ENCODE measurements around the gene MPPED1. TPM values are rescaled to one million over a fixed set of nuclear protein-coding genes. Genes with fewer than 3 reads are reported as not detected.

MPPED1 gene
- total and polyA plus RNA-seq, 2 of the 13 experiments (the other 11 are each of a cell fraction or from before 2014, with no cell fraction given) = 0.77 TPM; not detected in 1

DNA sequence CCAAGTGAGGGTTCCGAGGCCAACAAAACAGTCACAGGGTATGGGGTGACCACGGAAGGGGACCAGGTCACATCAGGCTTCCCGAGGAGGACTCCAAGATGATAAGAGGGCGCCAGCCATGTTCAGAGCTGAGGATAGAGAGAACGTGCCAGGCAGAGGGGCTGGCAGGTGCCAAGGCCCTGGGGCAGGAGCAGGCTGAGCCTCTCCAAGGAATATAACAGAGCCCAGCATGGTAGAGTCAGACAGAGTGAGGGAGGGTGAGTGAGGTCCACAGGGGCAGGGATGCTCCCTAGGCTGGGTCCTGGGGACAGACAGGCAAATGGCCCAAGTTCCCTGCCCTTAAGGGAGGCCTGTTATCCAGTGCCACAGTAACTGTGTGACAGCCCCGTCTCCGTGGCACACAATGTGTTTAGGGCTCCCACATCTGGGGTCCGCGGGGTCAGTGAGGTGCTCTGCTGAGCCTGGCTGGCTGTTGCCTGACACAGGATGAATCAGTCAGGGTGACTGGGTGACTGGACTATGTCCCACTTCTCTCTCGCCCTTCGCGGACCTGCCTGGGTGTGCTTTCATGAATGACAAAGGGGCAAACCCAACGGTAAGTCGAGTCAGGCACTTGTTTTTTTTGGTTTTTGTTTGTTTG, 105.3 kb downstream of the MPPED1 start:
- FAIRE-seq = no peak
- TF ChIP-seq KDM5A (IDR thresholded peaks at IDR 0.05; ENCODE audit: borderline replicate concordance, low read length) = no peak
- TF ChIP-seq PTBP1 (IDR thresholded peaks at IDR 0.05; ENCODE audit: low read depth, low read length, poor library complexity, severe bottlenecking) = no peak
- TF ChIP-seq JUND (CRISPR knock-in tag; IDR thresholded peaks at IDR 0.05) = no peak
- no peak for TF ChIP-seq NR2F1 (CRISPR knock-in tag; IDR thresholded peaks at IDR 0.05)
- no peak for TF ChIP-seq ZNF782 (CRISPR knock-in tag; IDR thresholded peaks at IDR 0.05; ENCODE audit: borderline replicate concordance)
- no peak for TF ChIP-seq ZNF44 (CRISPR knock-in tag; IDR thresholded peaks at IDR 0.05)
- TF ChIP-seq ZNF761 (CRISPR knock-in tag; conservative IDR thresholded peaks at IDR 0.05) = no peak
- TF ChIP-seq CCAR2 (optimal IDR thresholded peaks at IDR 0.05; ENCODE audit: low read depth, low read length) = no peak
- TF ChIP-seq ZSCAN29 (CRISPR knock-in tag; conservative IDR thresholded peaks at IDR 0.05) = no peak
- TF ChIP-seq ZNF772 (CRISPR knock-in tag; IDR thresholded peaks at IDR 0.05) = no peak
- no peak for TF ChIP-seq ZNF746 (CRISPR knock-in tag; IDR thresholded peaks at IDR 0.05)
- no peak for TF ChIP-seq NR2F2 (IDR thresholded peaks at IDR 0.05; ENCODE audit: borderline replicate concordance, low read depth)
- TF ChIP-seq TARDBP (CRISPR knock-in tag; IDR thresholded peaks at IDR 0.05) = no peak
- no peak for TF ChIP-seq KDM5B (CRISPR knock-in tag; IDR thresholded peaks at IDR 0.05; ENCODE audit: borderline replicate concordance)
- TF ChIP-seq, protein P1, sequence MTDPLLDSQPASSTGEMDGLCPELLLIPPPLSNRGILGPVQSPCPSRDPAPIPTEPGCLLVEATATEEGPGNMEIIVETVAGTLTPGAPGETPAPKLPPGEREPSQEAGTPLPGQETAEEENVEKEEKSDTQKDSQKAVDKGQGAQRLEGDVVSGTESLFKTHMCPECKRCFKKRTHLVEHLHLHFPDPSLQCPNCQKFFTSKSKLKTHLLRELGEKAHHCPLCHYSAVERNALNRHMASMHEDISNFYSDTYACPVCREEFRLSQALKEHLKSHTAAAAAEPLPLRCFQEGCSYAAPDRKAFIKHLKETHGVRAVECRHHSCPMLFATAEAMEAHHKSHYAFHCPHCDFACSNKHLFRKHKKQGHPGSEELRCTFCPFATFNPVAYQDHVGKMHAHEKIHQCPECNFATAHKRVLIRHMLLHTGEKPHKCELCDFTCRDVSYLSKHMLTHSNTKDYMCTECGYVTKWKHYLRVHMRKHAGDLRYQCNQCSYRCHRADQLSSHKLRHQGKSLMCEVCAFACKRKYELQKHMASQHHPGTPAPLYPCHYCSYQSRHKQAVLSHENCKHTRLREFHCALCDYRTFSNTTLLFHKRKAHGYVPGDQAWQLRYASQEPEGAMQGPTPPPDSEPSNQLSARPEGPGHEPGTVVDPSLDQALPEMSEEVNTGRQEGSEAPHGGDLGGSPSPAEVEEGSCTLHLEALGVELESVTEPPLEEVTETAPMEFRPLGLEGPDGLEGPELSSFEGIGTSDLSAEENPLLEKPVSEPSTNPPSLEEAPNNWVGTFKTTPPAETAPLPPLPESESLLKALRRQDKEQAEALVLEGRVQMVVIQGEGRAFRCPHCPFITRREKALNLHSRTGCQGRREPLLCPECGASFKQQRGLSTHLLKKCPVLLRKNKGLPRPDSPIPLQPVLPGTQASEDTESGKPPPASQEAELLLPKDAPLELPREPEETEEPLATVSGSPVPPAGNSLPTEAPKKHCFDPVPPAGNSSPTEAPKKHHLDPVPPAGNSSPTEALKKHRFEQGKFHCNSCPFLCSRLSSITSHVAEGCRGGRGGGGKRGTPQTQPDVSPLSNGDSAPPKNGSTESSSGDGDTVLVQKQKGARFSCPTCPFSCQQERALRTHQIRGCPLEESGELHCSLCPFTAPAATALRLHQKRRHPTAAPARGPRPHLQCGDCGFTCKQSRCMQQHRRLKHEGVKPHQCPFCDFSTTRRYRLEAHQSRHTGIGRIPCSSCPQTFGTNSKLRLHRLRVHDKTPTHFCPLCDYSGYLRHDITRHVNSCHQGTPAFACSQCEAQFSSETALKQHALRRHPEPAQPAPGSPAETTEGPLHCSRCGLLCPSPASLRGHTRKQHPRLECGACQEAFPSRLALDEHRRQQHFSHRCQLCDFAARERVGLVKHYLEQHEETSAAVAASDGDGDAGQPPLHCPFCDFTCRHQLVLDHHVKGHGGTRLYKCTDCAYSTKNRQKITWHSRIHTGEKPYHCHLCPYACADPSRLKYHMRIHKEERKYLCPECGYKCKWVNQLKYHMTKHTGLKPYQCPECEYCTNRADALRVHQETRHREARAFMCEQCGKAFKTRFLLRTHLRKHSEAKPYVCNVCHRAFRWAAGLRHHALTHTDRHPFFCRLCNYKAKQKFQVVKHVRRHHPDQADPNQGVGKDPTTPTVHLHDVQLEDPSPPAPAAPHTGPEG (CRISPR knock-in tag; IDR thresholded peaks at IDR 0.05) = no peak
- WGBS (ENCODE audit: low lambda C conversion rate) = 39% methylated on average over 10 of the region's 14 CpGs
- no peak for ATAC-seq
- Histone ChIP-seq H2AFZ (ENCODE audit: low read length) (no peak overlapping the region), H3K27me3 (ENCODE audit: control insufficient read depth in 1 of 2, insufficient read depth in 2 of 2, low read length in 2 of 2) (peaks cover 0 to 1% of the 10 kb centered on the region in 2 experiments; a peak in 1 of 5 replicates), H3K4me3 (replicated peaks in 1 of 3; ENCODE audit: insufficient read depth in 1 of 3, low read depth in 2 of 3, low read length in 3 of 3) (no peak overlapping the region), H3K36me3 (replicated peaks in 1 of 2; ENCODE audit: control insufficient read depth in 1 of 2, insufficient read depth in 2 of 2, low read length in 2 of 2) (no peaks in the 10 kb centered on the region), H4K20me1 (ENCODE audit: insufficient read depth, low read length) (no peaks in the 10 kb centered on the region), H3K27ac (ENCODE audit: extremely low read length, insufficient read depth, low read length) (no peak overlapping the region), H3K79me2 (ENCODE audit: insufficient read depth, low read length) (no peaks in the 10 kb centered on the region), H3K4me2 (ENCODE audit: low read depth, low read length) (no peak overlapping the region), H3K4me1 (ENCODE audit: insufficient read depth, low read length) (no peaks in the 10 kb centered on the region), H3K9me3 (ENCODE audit: low read length) (no peaks in the 10 kb centered on the region), H3K9ac (ENCODE audit: insufficient read depth, low read depth, low read length) (no peak overlapping the region)
- intact Hi-C loops (cut with micrococcal nuclease; ENCODE audit: unreplicated experiment) = no loop called here
- POLR2A ChIA-PET = no interaction called here
- no TSS peak for BruUV-seq (replicated peaks)
- no peak for DNase-seq (ENCODE audit: low spot score)
- CTCF ChIA-PET (ENCODE audit: low intra/inter-chr PET ratio, low total read pairs) = no interaction called here
- in situ Hi-C loops (cut with HindIII; ENCODE audit: extremely low pct_ligation_motif_present, low pct_unique_long_range_greater_than_20kb) = no loop called here
